HepG2 (cell line): Measurements from ENCODE around the gene MRPL28. TPM values are rescaled to one million over a fixed set of nuclear protein-coding genes. Genes with fewer than 3 reads are reported as not detected.

Source experiments
- AGO2 ChIP-seq: fragments of 200-400 bp; formaldehyde crosslinking; optimal IDR thresholded peaks from 2 replicates; pipeline ENCODE3; 2017; ENCODE audit warnings: mild to moderate bottlenecking, low read depth, low read length, moderate library complexity
- MZF1 ChIP-seq: sonication (generic); formaldehyde crosslinking; IDR thresholded peaks from 2 replicates; pipeline ENCODE4 v1.8.1; 2023; ENCODE audit warnings: mild to moderate bottlenecking, missing genetic modification reagents, borderline replicate concordance
- NFIC ChIP-seq: IDR thresholded peaks from 2 replicates; pipeline ENCODE4 v1.6.1; 2012; ENCODE audit warnings: mild to moderate bottlenecking, low read length, inconsistent platforms
- NFYB ChIP-seq: sonication (generic); formaldehyde crosslinking; IDR thresholded peaks from 2 replicates; pipeline ENCODE4 v1.4.0; 2020; ENCODE audit warnings: missing genetic modification reagents
- NKX3-1 ChIP-seq: sonication (generic); formaldehyde crosslinking; IDR thresholded peaks from 2 replicates; pipeline ENCODE4 v1.5.0; 2020; ENCODE audit warnings: missing genetic modification reagents
- SYNCRIP ChIP-seq: fragments of 200-400 bp; formaldehyde crosslinking; IDR thresholded peaks from 2 replicates; pipeline ENCODE4 v1.6.1; 2018; ENCODE audit warnings: mild to moderate bottlenecking, low read depth, low read length; ENCODE audit not compliant: insufficient read depth
- ZC3H13 ChIP-seq: sonication (generic); formaldehyde crosslinking; IDR thresholded peaks from 2 replicates; pipeline ENCODE4 v1.8.1; 2023; ENCODE audit warnings: mild to moderate bottlenecking, missing genetic modification reagents, moderate library complexity
- ZNF501 ChIP-seq: sonication (generic); formaldehyde crosslinking; IDR thresholded peaks from 2 replicates; pipeline ENCODE4 v1.5.1; 2020; ENCODE audit warnings: mild to moderate bottlenecking, moderate library complexity, missing genetic modification reagents
- ZNF839 ChIP-seq: sonication (generic); formaldehyde crosslinking; IDR thresholded peaks from 2 replicates; pipeline ENCODE4 v1.4.0; 2020; ENCODE audit warnings: missing genetic modification reagents, mild to moderate bottlenecking, borderline replicate concordance
- polyA plus RNA-seq, 8 experiments: library from polyadenylated mRNA; depleted of rRNA in 3 of 8; stranded (reverse) in 7 of 8; unstranded in 1 of 8; fragments of >200 nt; fragmentation: Illumina TruSeq in 4 of 8; extraction: Trizol in 4 of 8; gene quantifications; 2 replicates each; pipeline versions ENCODE4 v1.2.1 to v1.2.3, GENCODE V29; 2011 to 2016; ENCODE audit warnings: low read depth in 4 of 8, missing spikeins in 1 of 8, mixed read lengths in 1 of 8; ENCODE audit not compliant: insufficient read depth in 1 of 8
- total RNA-seq, 5 experiments: library from RNA; depleted of rRNA; stranded (reverse); fragments of >200 nt; fragmentation: Illumina TruSeq; extraction: Trizol; gene quantifications; 2 replicates each; pipeline ENCODE4 v1.2.3, GENCODE V29; 2016; ENCODE audit warnings: low read depth in 1 of 5
- TF ChIP-seq, protein P1 (sequence below): sonication (generic); formaldehyde crosslinking; conservative IDR thresholded peaks from 2 replicates; pipeline ENCODE4 v1.4.0; 2020; ENCODE audit warnings: missing genetic modification reagents
- TF ChIP-seq, protein P2 (sequence below): sonication (generic); formaldehyde crosslinking; IDR thresholded peaks from 2 replicates; pipeline ENCODE4 v1.8.0; 2022; ENCODE audit warnings: mild to moderate bottlenecking, missing genetic modification reagents
- TF ChIP-seq, protein P3 (sequence below): sonication (generic); formaldehyde crosslinking; IDR thresholded peaks from 2 replicates; pipeline ENCODE4 v1.5.0; 2020; ENCODE audit warnings: mild to moderate bottlenecking, missing genetic modification reagents, moderate library complexity
- TF ChIP-seq, protein P4 (sequence below): sonication (generic); formaldehyde crosslinking; IDR thresholded peaks from 2 replicates; pipeline ENCODE4 v1.4.0; 2020; ENCODE audit warnings: mild to moderate bottlenecking, missing genetic modification reagents
- TF ChIP-seq, protein P5 (sequence below): sonication (generic); formaldehyde crosslinking; IDR thresholded peaks from 2 replicates; pipeline ENCODE4 v1.8.1; 2022; ENCODE audit warnings: low read depth, mild to moderate bottlenecking, missing genetic modification reagents
- TF ChIP-seq, protein P6 (sequence below): sonication (generic); formaldehyde crosslinking; IDR thresholded peaks from 2 replicates; pipeline ENCODE4 v1.5.1; 2020; ENCODE audit warnings: missing genetic modification reagents, mild to moderate bottlenecking, borderline replicate concordance
- TF ChIP-seq, protein P7 (sequence below): sonication (generic); formaldehyde crosslinking; IDR thresholded peaks from 2 replicates; pipeline ENCODE4 v1.4.0; 2020; ENCODE audit warnings: missing genetic modification reagents

Gene MRPL28
- total and polyA plus RNA-seq, 2 of the 13 experiments (the other 11 are each of a cell fraction or from before 2014, with no cell fraction given) = 114 to 135 TPM

DNA sequence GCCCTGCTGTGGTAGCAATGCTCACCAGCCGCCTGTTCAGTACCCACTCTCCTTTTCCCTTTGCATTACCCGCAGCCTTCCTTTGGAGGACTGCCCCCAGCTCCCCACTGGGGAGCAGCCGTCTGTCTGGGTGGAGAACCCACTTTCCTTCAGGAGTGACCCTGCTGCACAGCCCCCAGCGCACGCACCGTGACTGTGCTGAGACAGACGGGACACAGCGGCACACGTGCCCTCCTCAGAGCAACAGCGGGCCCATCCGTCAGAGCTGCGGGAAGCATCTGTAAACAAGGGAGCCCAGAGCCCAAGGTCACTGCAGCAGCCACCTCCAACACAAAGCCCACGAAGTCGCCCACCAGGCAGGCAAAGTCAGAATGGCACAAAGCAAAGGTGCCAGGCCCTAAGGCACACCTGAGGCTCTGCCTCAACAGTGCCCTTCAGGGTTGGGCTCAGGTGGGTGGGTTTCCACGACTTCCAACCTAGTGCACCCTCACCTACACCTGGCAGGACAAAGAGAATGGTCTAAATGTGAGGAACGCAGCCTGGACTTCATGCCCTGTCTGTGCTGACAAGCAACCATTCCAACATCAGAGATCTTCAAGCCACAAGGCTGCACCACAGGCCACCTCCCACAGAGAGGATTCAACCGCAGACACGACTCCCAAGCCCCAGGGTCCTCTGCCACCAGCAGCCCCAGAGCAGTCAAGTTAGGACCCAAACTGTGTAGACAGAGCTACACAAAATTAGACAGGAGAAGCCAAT is 27.7 kb downstream of the MRPL28 start (continued):
- TF ChIP-seq, protein P1, sequence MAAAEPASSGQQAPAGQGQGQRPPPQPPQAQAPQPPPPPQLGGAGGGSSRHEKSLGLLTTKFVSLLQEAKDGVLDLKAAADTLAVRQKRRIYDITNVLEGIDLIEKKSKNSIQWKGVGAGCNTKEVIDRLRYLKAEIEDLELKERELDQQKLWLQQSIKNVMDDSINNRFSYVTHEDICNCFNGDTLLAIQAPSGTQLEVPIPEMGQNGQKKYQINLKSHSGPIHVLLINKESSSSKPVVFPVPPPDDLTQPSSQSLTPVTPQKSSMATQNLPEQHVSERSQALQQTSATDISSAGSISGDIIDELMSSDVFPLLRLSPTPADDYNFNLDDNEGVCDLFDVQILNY (CRISPR knock-in tag) = 0 out of 2 replicates have a peak, but pooled peaks have one; percentile 34
- TF ChIP-seq, protein P2, sequence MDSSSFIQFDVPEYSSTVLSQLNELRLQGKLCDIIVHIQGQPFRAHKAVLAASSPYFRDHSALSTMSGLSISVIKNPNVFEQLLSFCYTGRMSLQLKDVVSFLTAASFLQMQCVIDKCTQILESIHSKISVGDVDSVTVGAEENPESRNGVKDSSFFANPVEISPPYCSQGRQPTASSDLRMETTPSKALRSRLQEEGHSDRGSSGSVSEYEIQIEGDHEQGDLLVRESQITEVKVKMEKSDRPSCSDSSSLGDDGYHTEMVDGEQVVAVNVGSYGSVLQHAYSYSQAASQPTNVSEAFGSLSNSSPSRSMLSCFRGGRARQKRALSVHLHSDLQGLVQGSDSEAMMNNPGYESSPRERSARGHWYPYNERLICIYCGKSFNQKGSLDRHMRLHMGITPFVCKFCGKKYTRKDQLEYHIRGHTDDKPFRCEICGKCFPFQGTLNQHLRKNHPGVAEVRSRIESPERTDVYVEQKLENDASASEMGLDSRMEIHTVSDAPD (CRISPR knock-in tag) = no peak
- TF ChIP-seq NFIC (no peak), MZF1 (CRISPR knock-in tag) (no peak), ZNF839 (CRISPR knock-in tag) (no peak), ZC3H13 (CRISPR knock-in tag) (peak; percentile 99), AGO2 (peak; percentile 89), SYNCRIP (no peak), NKX3-1 (CRISPR knock-in tag) (peak; percentile 33; the same call in 1 of the 2 replicates), ZNF501 (CRISPR knock-in tag) (peak; percentile 66; the same call in 1 of the 2 replicates), NFYB (CRISPR knock-in tag) (no peak)
- TF ChIP-seq, protein P3, sequence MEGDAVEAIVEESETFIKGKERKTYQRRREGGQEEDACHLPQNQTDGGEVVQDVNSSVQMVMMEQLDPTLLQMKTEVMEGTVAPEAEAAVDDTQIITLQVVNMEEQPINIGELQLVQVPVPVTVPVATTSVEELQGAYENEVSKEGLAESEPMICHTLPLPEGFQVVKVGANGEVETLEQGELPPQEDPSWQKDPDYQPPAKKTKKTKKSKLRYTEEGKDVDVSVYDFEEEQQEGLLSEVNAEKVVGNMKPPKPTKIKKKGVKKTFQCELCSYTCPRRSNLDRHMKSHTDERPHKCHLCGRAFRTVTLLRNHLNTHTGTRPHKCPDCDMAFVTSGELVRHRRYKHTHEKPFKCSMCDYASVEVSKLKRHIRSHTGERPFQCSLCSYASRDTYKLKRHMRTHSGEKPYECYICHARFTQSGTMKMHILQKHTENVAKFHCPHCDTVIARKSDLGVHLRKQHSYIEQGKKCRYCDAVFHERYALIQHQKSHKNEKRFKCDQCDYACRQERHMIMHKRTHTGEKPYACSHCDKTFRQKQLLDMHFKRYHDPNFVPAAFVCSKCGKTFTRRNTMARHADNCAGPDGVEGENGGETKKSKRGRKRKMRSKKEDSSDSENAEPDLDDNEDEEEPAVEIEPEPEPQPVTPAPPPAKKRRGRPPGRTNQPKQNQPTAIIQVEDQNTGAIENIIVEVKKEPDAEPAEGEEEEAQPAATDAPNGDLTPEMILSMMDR (CRISPR knock-in tag) = peak; percentile 84
- TF ChIP-seq, protein P4, sequence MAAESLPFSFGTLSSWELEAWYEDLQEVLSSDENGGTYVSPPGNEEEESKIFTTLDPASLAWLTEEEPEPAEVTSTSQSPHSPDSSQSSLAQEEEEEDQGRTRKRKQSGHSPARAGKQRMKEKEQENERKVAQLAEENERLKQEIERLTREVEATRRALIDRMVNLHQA = no peak
- TF ChIP-seq, protein P5, sequence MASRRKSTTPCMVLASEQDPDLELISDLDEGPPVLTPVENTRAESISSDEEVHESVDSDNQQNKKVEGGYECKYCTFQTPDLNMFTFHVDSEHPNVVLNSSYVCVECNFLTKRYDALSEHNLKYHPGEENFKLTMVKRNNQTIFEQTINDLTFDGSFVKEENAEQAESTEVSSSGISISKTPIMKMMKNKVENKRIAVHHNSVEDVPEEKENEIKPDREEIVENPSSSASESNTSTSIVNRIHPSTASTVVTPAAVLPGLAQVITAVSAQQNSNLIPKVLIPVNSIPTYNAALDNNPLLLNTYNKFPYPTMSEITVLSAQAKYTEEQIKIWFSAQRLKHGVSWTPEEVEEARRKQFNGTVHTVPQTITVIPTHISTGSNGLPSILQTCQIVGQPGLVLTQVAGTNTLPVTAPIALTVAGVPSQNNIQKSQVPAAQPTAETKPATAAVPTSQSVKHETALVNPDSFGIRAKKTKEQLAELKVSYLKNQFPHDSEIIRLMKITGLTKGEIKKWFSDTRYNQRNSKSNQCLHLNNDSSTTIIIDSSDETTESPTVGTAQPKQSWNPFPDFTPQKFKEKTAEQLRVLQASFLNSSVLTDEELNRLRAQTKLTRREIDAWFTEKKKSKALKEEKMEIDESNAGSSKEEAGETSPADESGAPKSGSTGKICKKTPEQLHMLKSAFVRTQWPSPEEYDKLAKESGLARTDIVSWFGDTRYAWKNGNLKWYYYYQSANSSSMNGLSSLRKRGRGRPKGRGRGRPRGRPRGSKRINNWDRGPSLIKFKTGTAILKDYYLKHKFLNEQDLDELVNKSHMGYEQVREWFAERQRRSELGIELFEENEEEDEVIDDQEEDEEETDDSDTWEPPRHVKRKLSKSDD (CRISPR knock-in tag) = peak; percentile 65; the same call in 1 of the 2 replicates
- TF ChIP-seq, protein P6, sequence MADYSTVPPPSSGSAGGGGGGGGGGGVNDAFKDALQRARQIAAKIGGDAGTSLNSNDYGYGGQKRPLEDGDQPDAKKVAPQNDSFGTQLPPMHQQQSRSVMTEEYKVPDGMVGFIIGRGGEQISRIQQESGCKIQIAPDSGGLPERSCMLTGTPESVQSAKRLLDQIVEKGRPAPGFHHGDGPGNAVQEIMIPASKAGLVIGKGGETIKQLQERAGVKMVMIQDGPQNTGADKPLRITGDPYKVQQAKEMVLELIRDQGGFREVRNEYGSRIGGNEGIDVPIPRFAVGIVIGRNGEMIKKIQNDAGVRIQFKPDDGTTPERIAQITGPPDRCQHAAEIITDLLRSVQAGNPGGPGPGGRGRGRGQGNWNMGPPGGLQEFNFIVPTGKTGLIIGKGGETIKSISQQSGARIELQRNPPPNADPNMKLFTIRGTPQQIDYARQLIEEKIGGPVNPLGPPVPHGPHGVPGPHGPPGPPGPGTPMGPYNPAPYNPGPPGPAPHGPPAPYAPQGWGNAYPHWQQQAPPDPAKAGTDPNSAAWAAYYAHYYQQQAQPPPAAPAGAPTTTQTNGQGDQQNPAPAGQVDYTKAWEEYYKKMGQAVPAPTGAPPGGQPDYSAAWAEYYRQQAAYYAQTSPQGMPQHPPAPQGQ = no peak
- TF ChIP-seq, protein P7, sequence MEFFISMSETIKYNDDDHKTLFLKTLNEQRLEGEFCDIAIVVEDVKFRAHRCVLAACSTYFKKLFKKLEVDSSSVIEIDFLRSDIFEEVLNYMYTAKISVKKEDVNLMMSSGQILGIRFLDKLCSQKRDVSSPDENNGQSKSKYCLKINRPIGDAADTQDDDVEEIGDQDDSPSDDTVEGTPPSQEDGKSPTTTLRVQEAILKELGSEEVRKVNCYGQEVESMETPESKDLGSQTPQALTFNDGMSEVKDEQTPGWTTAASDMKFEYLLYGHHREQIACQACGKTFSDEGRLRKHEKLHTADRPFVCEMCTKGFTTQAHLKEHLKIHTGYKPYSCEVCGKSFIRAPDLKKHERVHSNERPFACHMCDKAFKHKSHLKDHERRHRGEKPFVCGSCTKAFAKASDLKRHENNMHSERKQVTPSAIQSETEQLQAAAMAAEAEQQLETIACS (CRISPR knock-in tag) = no peak
